NCI-H2196 (cell line): ENCODE results near the gene PKDREJ.

ENCODE experiments used
- DNase-seq: peaks from one replicate; lab custom pipeline; 2025; ENCODE audit not compliant: unreplicated experiment; lab: John Stamatoyannopoulos, UW

The PKDREJ gene

DNA sequence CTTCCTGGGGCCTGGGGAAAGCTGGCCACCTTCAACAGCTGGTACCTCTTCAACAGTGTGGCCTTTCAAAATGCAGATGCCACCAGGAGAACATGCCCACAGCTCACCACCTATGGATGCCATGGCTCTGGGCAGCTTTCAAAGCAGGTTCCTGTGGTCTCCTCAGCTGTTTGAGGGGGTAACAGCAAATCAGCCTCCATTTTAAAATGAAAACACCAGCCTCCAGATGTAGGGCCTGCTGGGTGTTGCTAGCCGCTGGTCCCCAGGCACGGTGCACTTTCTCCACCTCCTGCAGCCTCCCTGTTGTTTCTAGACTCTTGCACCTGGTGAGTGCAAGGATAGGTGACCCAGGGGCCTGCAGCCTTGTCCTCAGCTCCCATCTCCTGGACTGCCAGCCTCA, 23.1 kb downstream of the PKDREJ start:
- DNase-seq: no peak

GRCh38 chr22:46239261-46240048, 23.7 kb downstream of the PKDREJ start:
- DNase-seq: no peak

DNA sequence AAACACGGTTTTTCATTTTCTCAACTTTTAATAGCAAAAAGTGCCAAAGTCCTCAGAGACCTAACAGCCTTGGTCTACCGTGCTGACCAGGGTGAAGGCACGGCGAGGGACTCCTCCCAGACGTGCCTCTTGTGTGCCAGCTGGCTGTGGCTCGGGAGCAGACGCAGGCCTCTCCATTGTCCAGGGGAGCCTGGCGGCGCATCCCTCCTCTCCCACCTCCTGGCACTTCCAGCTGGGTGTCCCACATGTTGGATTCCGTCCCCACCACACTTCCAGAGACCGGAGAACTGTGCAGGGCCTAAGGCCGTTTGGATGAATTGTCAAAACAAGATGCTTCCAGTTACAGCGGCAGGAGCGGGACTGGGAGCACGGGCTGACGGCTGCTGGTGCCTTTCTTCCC, 24.6 kb downstream of the PKDREJ start:
- no peak for DNase-seq

- DNase-seq: no peak
These were observed 25.6 kb downstream of the PKDREJ start for GRCh38 chr22:46237453-46238124.

- DNase-seq: no peak
These were observed 28.2 kb downstream of the PKDREJ start for GRCh38 chr22:46234969-46235368.

- no peak for DNase-seq
These were observed 29.9 kb downstream of the PKDREJ start for GRCh38 chr22:46233231-46233630.

DNA sequence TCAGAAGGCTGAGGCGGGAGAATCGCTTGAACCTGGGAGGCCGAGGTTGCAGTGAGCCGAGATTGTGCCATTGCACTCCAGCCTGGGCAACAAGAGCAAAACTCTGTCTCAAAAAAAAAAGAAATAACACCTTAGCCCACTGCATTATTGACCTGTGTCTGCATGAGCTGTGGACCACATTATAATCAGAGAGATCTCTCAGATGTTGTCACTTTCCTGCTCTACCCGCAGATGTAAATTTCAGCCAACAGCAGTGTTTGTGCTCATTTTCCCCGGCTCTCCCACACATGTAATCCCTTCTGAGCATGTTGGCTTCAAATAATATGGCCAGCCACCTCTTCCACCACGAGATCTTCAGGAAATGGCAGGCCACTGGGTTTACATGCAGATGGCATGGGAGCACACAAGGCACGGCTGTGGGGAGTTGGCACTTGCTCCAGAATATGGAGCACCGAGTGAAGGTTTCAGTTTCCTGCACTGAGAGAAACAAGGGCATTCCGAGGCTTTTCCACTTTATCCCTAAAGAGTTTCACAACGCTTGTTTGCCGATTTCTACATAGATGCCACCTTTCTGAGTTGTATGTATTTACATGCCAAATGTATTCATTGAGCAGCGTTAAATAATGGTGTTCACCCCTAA, 32.8 kb downstream of the PKDREJ start:
- DNase-seq: no peak

GRCh38 chr22:46229701-46230100, 33.4 kb downstream of the PKDREJ start:
- DNase-seq: no peak

- DNase-seq: no peak
These were observed 36.6 kb downstream of the PKDREJ start for GRCh38 chr22:46226577-46226976.

DNA sequence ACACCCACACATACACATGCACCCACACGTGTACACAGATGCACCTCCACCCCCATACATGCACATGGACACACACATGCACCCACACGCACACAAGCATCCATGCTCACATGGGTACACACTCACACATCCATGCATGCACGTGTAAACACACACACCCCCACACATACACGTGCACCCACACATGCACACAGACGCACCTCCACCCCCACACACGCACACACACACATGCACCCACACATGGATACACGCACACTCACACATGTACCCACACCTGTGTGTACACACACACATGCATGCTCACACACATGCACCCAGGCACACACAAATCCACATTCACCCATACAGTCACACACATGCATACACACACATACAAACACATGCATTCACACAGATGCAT, 37.5 kb downstream of the PKDREJ start:
- DNase-seq: no peak

DNA sequence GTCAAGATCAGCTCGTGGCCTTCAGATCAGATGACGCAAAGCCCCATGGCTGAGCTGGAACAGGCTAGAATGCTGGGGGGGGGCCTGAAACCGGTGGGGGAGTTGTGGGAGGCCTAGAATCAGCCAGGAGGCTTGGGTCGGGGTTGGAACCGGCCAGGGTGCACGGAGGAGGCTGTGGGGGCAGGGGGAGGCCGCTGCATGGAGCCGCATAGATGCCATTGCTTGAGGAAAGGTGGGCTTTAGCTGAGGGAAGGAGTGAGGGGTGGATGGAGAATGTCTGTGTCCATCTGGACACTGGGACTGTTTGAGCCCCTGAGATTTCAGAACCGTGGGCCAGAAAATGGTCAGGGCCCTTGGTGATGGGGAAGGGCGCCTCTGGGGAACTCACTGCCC, 38.2 kb downstream of the PKDREJ start:
- no peak for DNase-seq

DNA sequence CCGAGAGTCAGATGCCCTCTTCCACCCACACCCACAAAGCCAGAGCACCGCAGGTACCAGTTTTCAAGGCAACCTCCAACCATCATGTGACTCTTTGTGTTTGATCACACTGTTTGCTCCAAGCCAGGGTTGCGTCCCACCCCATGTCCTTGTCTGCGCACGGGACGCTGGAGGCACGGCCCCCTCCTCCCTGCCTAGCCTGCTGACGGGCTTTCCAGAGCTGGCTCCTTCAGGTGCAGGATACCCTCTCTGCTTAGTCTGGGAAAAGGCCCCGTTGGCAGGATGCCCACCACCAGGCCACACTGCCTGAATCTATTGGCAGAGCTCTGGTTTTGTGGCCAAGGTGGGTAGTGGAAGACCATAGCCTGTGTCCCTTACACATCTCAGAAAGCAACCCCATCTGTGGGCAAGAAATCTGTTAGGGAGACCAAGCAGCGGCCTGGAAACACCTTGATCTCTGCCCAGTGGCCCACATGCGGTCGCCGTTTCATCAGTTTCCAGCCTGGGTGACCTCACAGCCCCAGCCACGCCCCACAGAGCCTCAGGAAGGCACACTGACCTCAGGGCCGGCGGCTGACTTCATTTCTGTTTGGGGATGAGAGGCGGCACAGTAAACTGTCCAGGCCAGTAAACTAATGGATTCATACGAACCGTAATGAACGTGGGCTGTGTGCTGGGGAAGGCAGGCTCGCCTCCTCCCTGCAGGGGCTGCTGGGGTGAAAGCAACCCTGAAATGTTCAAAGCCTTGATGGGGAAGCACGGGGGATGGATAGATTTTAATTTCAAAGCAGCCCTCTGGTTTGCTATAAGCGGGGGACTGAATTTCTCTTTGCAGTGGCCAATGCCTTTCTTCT, 38.9 kb downstream of the PKDREJ start:
- no peak for DNase-seq

DNA sequence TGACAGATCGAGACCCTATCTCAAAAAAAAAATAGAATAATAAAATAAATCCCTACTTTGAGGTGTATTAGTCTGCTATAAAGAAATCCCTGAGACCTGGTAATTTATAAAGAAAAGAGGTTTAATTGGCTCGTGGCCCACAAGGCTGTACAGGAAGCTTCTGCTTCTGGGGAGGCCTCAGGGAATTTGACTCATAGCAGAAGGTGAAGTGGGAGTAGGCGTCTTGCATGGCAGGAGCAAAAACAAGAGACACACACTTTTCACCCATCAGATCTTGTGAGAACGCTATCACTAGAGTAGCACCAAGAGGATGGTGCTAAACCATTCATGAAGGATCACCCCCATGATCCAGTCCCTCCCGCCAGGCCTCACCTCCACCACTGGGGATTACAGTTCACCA, 42.2 kb downstream of the PKDREJ start:
- DNase-seq: no peak

GRCh38 chr22:46219636-46220035, 43.5 kb downstream of the PKDREJ start:
- peak; percentile 42 for DNase-seq

DNA sequence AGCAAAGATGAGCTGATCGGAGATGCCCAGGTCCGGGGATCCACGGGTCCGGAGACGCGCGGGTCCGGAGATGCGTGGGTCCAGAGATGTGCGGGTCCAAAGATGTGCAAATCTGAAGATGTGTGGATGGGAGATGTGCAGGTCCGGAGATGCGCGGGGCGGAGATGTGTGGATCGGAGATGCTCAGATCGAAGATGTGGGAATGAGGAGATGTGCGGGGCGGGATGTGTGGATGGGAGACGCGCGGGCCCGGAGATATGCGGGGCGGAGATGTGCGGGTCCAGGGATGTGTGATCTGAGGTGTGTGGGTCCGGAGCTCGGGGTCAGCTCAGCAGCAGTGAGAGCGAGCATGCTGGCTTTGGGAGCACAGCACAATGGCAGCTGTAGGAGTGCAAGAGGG, 48.5 kb downstream of the PKDREJ start:
- no peak for DNase-seq

- DNase-seq: no peak
These were observed 49.0 kb downstream of the PKDREJ start for GRCh38 chr22:46214149-46214548.

DNA sequence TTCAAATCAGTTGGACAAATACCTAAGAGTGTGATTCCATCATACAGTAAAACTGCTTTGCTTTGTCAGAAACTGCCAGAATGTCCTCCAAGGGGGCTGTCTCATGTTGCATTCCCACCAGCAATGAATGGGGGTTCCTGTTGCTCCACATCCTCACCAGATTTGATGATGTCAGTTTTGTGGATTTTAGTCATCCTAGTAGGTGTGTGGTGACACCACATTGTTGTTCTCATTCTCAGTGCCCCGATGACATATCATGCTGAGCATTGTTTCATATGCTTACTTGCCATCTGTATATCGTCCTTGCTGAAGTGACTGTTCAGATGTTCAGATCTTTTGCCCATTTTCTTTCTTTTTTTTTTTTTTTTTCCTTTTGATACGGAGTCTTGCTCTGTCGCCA, 50.1 kb downstream of the PKDREJ start:
- no peak for DNase-seq

GRCh38 chr22:46212195-46212594, 50.9 kb downstream of the PKDREJ start:
- DNase-seq: no peak

DNA sequence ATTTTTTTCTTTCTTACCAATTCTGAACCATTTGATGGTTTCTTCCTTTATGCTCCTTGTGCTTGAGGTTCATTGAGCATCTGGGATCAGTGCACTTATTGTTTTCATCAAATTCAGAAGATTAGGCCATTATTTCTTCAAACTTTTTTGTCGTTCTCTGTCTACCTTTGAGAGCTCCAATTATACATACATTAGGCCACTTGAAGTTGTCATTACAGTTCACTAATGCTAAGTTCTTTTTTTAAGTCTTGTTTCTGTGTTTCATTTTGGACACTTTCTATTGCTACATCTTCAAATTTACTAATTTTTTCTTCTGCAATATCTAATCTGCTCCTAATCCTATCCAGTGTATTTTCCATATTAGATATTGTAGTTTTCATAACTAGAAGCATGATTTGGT, 53.9 kb downstream of the PKDREJ start:
- no peak for DNase-seq
